ENCODE measurements around the gene ARHGAP42. TPM values are rescaled to one million over a fixed set of nuclear protein-coding genes. Genes with fewer than 3 reads are reported as not detected.

The ARHGAP42 gene
- total and polyA plus RNA-seq, 2 of the 4 experiments (the other 2 are of a cell fraction): 2.9 to 7.3 TPM

GRCh38 chr11:100686476-100687053 is 523 bp upstream of the ARHGAP42 start:
- CTCF ChIA-PET: no interaction called here
- in situ Hi-C loops (cut with MboI; ENCODE audit: low sequenced_read_pairs) (loop anchor here (5.0 kb wide), 1 partner anchor 166 kb away; no protein-coding TSS in a partner anchor), intact Hi-C loops (cut with micrococcal nuclease) (loop anchor here (1.0 to 5.0 kb wide), 3 partner anchors 121 to 243 kb away; no protein-coding TSS in a partner anchor)
- TF ChIP-seq FOS (IDR thresholded peaks at IDR 0.05; ENCODE audit: low read depth, low read length): no peak
- TF ChIP-seq RFX5 (IDR thresholded peaks at IDR 0.05; ENCODE audit: low read depth, low read length): no peak
- no peak for TF ChIP-seq USF2 (IDR thresholded peaks at IDR 0.05; ENCODE audit: low read depth, low read length)
- no peak for TF ChIP-seq CTCF (conservative IDR thresholded peaks at IDR 0.05; ENCODE audit: low read depth, low read length)
- no peak for TF ChIP-seq CHD1 (IDR thresholded peaks at IDR 0.05; ENCODE audit: low read depth, low read length)
- no peak for TF ChIP-seq ELK1 (IDR thresholded peaks at IDR 0.05; ENCODE audit: borderline replicate concordance, low read depth, low read length)
- TF ChIP-seq MXI1 (IDR thresholded peaks at IDR 0.05; ENCODE audit: borderline replicate concordance, low read depth, low read length): no peak
- no peak for TF ChIP-seq MAZ (IDR thresholded peaks at IDR 0.05; ENCODE audit: borderline replicate concordance, low read depth, low read length)
- TF ChIP-seq MAFK (IDR thresholded peaks at IDR 0.05; ENCODE audit: low read depth, low read length): no peak
- TF ChIP-seq RAD21 (IDR thresholded peaks at IDR 0.05; ENCODE audit: low read length): no peak
- no peak for TF ChIP-seq RCOR1 (IDR thresholded peaks at IDR 0.05; ENCODE audit: insufficient replicate concordance, low read length)
- no peak for TF ChIP-seq CEBPB (IDR thresholded peaks at IDR 0.05; ENCODE audit: low read depth, low read length)
- no peak for TF ChIP-seq POLR2A (IDR thresholded peaks at IDR 0.05; ENCODE audit: low read depth, low read length)
- TF ChIP-seq SMC3 (IDR thresholded peaks at IDR 0.05; ENCODE audit: low read depth, low read length): no peak
- no peak for TF ChIP-seq BHLHE40 (IDR thresholded peaks at IDR 0.05; ENCODE audit: low read depth, low read length)

More at GRCh38 chr11:100686476-100687053, 523 bp upstream of the ARHGAP42 start:
- Histone ChIP-seq H2BK120ac (ENCODE audit: low read depth, low read length) (peak overlapping the region; percentile 62), H2AK5ac (ENCODE audit: low read depth, low read length) (no peak overlapping the region), H3K36me3 (ENCODE audit: control insufficient read depth, insufficient read depth, low read length) (no peaks in the 10 kb centered on the region), H3K79me1 (ENCODE audit: low read depth in 1 of 2, low read length in 2 of 2) (peaks cover 2 to 27% of the 10 kb centered on the region in 2 experiments), H3K4ac (ENCODE audit: low read depth, low read length) (peak overlapping the region; percentile 60; the same call in 1 of the 2 replicates), H3K56ac (ENCODE audit: extremely low read depth, insufficient read depth, low read length) (no peak overlapping the region), H3K18ac (ENCODE audit: low read depth, low read length) (no peak overlapping the region), H4K91ac (ENCODE audit: insufficient read depth, low read depth, low read length) (0 out of 2 replicates have a peak overlapping the region, but pooled peaks have one; percentile 34), H3K27ac (ENCODE audit: insufficient read depth, low read length) (peak overlapping the region; percentile 23; the same call in 1 of the 2 replicates), H2BK20ac (ENCODE audit: low read depth, low read length) (no peak overlapping the region), H3K4me1 (ENCODE audit: control insufficient read depth, insufficient read depth, low read length) (no peaks in the 10 kb centered on the region), H3K14ac (replicated peaks; ENCODE audit: low read depth, low read length) (peak overlapping the region; percentile 78; the same call in 1 of the 2 replicates), H3K4me3 (ENCODE audit: insufficient read depth, low read depth, low read length) (peak overlapping the region; percentile 87), H2AK9ac (replicated peaks; ENCODE audit: low read depth, low read length, poor library complexity) (no peak overlapping the region), H3K9me3 (ENCODE audit: control insufficient read depth, insufficient read depth, low read length) (no peaks in the 10 kb centered on the region), H3K9ac (ENCODE audit: low read depth, low read length) (peak overlapping the region; percentile 43; the same call in 1 of the 2 replicates), H3K9me1 (ENCODE audit: insufficient read depth, low read length) (no peaks in the 10 kb centered on the region), H4K20me1 (ENCODE audit: insufficient read depth, low read length) (no peaks in the 10 kb centered on the region), H2BK15ac (ENCODE audit: low read depth, low read length) (no peak overlapping the region), H2BK5ac (ENCODE audit: low read depth, low read length, poor library complexity, severe bottlenecking) (no peak overlapping the region), H3K23ac (ENCODE audit: low read depth, low read length) (no peak overlapping the region), H4K5ac (ENCODE audit: low read depth, low read length) (peak overlapping the region; percentile 38; the same call in 1 of the 2 replicates), H2AFZ (replicated peaks; ENCODE audit: low read length, poor library complexity) (peak overlapping the region; percentile 94), H4K8ac (ENCODE audit: low read depth in 2 of 2, low read length in 2 of 2) (peak overlapping the region in 1 of 2 experiments; percentile 15; a peak in 2 of 4 replicates), H3K4me2 (ENCODE audit: low read depth, low read length) (peak overlapping the region; percentile 74), H3K27me3 (ENCODE audit: control insufficient read depth, insufficient read depth, low read length) (no peaks in the 10 kb centered on the region)
- dilution Hi-C loops (cut with HindIII; ENCODE audit: low sequenced_read_pairs, unreplicated experiment): no loop called here
- no peak for DNase-seq
- ATAC-seq (ENCODE audit: low read depth): no peak
- POLR2A ChIA-PET (ENCODE audit: unreplicated experiment): no interaction called here
- no TSS peak for BruUV-seq (replicated peaks)
- WGBS, 2 experiments (ENCODE audit: extremely low coverage in 2 of 2, insufficient read length in 1 of 2): no CpG with 5 or more reads among the region's 14 CpGs

Measured in IMR-90 (cell line).